Uterus (tissue), 4 donors: Measurements from ENCODE around the gene BAD. TPM values are rescaled to one million over a fixed set of nuclear protein-coding genes. Genes with fewer than 3 reads are reported as not detected.

Experiments
- DNase-seq, 2 donors: peaks; one replicate each; pipeline ENCODE4 v3.0.0-alpha.2; 2019 to 2020
- H3K27ac ChIP-seq, 2 donors: fragments of 200-600 bp; sonication (generic); 1 replicate in 1 of 2; 2 replicates in 1 of 2; pipeline ENCODE4 v1.5.1; 2016 to 2018
- H3K27me3 ChIP-seq, 2 donors: fragments of 200-600 bp; sonication (generic); one replicate each; pipeline ENCODE4 v1.5.1; 2018 to 2019; ENCODE audit warnings: control low read depth in 1 of 2
- H3K36me3 ChIP-seq, 2 donors: fragments of 200-600 bp; sonication (generic); one replicate each; pipeline ENCODE4 v1.5.1; 2019; ENCODE audit warnings: control low read depth in 1 of 2
- H3K4me1 ChIP-seq, 2 donors: fragments of 200-600 bp; sonication (generic); one replicate each; pipeline ENCODE4 v1.5.1; 2018 to 2019; ENCODE audit warnings: control low read depth in 1 of 2
- H3K4me3 ChIP-seq, 2 donors: fragments of 200-600 bp; sonication (generic); 1 replicate in 1 of 2; 2 replicates in 1 of 2; pipeline ENCODE4 v1.5.1; 2018 to 2019; ENCODE audit warnings: mild to moderate bottlenecking in 1 of 2
- H3K9me3 ChIP-seq, 2 donors: fragments of 200-600 bp; sonication (generic); one replicate each; pipeline ENCODE4 v1.5.1; 2019; ENCODE audit warnings: control low read depth in 1 of 2
- CTCF ChIP-seq, 4 experiments: fragments of 200-600 bp in 2 of 4; fragments of 450-650 bp in 2 of 4; sonication (generic) in 2 of 4; IDR thresholded peaks; one replicate each; pipeline ENCODE4 v1.5.1; 2016 to 2019; ENCODE audit warnings: antibody characterized with exemption in 4 of 4, mild to moderate bottlenecking in 2 of 4, moderate library complexity in 1 of 4
- POLR2A ChIP-seq, 2 donors: fragments of 450-650 bp; IDR thresholded peaks; one replicate each; pipeline ENCODE4 v1.6.1; 2016; ENCODE audit warnings: antibody characterized with exemption in 2 of 2, mild to moderate bottlenecking in 1 of 2, moderate library complexity in 1 of 2
- intact Hi-C: fragments of 100-400 bp; cut with DNase I; formaldehyde crosslinking; loops from one replicate; pipeline ENCODE4 v1.15.1; 2023; ENCODE audit warnings: low total_unique reads
- total RNA-seq, 4 donors: library from RNA; depleted of rRNA in 3 of 4; stranded (reverse); fragments of >200 nt in 3 of 4; gene quantifications; one replicate each; pipeline versions ENCODE4 v1.1.0 to v1.2.4, GENCODE V29; 2014 to 2023
- donor health status: DM: yes; HTN: yes; CAD: no.

BAD gene
- total RNA-seq, 4 donors from 2014 or later: 54.8 to 72.9 (median 62.0) TPM

- no peaks in the 10 kb centered on the region for H3K36me3 ChIP-seq
- H3K27me3 ChIP-seq: peaks cover 0 to 13% of the 10 kb centered on the region in 2 donors
- DNase-seq: peak; percentile 86 to 89
- no peaks in the 10 kb centered on the region for H3K9me3 ChIP-seq
- H3K4me3 ChIP-seq: peak overlapping the region; percentile 63 to 65
- TF ChIP-seq POLR2A (IDR thresholded peaks at IDR 0.05) (no peak), CTCF (IDR thresholded peaks at IDR 0.05) (peak; percentile 69 to 80 (median 78))
- peak overlapping the region; percentile 80 to 92 for H3K27ac ChIP-seq
- intact Hi-C loops: no loop called here
- H3K4me1 ChIP-seq: peaks cover 0 to 23% of the 10 kb centered on the region in 2 donors
Measured at GRCh38 chr11:64304316-64305072, 20.0 kb upstream of the BAD start.

- no peak for DNase-seq
- H3K27ac ChIP-seq: peak overlapping the region; percentile 80 to 92
- H3K4me3 ChIP-seq: peak overlapping the region in 1 of 2 donors; percentile 65
- intact Hi-C loops: no loop called here
- H3K4me1 ChIP-seq: peaks cover 0 to 28% of the 10 kb centered on the region in 2 donors
- peaks cover 0 to 15% of the 10 kb centered on the region in 2 donors for H3K27me3 ChIP-seq
- H3K36me3 ChIP-seq: no peaks in the 10 kb centered on the region
- H3K9me3 ChIP-seq: no peaks in the 10 kb centered on the region
- TF ChIP-seq POLR2A (IDR thresholded peaks at IDR 0.05) (no peak), CTCF (IDR thresholded peaks at IDR 0.05) (no peak)
Measured at GRCh38 chr11:64304032-64304315, 19.5 kb upstream of the BAD start.

GRCh38 chr11:64303109-64304031 lies 18.9 kb upstream of the BAD start:
- Histone ChIP-seq H3K9me3 (no peaks in the 10 kb centered on the region), H3K27me3 (peaks cover 0 to 15% of the 10 kb centered on the region in 2 donors), H3K27ac (peak overlapping the region in 1 of 2 donors; percentile 92), H3K4me1 (peaks cover 0 to 28% of the 10 kb centered on the region in 2 donors), H3K4me3 (no peak overlapping the region), H3K36me3 (no peaks in the 10 kb centered on the region)
- TF ChIP-seq CTCF (IDR thresholded peaks at IDR 0.05): no peak
- TF ChIP-seq POLR2A (IDR thresholded peaks at IDR 0.05): no peak
- intact Hi-C loops: no loop called here
- DNase-seq: no peak

- TF ChIP-seq CTCF (IDR thresholded peaks at IDR 0.05) (no peak), POLR2A (IDR thresholded peaks at IDR 0.05) (no peak)
- no peaks in the 10 kb centered on the region for H3K36me3 ChIP-seq
- H3K27ac ChIP-seq: peak within 1 kb of the TSS in 1 of 2 donors; percentile 63
- DNase-seq: no peak
- intact Hi-C loops: loop anchor here (5.0 kb wide), 1 partner anchor 93 kb away; the partner anchor contains the start of gene FERMT3
- H3K4me3 ChIP-seq: peak within 1 kb of the TSS; percentile 4 to 16
- peaks cover 0 to 20% of the 10 kb centered on the region in 2 donors for H3K4me1 ChIP-seq
- H3K27me3 ChIP-seq: peaks cover 15 to 19% of the 10 kb centered on the region in 2 donors
- no peaks in the 10 kb centered on the region for H3K9me3 ChIP-seq
Measured at GRCh38 chr11:64299847-64300648, 15.6 kb upstream of the BAD start, which contains the start of gene CATSPERZ. CATSPERZ (plus strand) TSS chr11:64300358; CDS start chr11:64300411, 53 bp downstream.
